Lung (tissue), 12 donors: ENCODE data around the gene RNF167. TPM values are rescaled to one million over a fixed set of nuclear protein-coding genes. Genes with fewer than 3 reads are reported as not detected.

Source experiments
- ATAC-seq: fragments of 200-7000 bp; cut with Tn5 transposase; one replicate; pipeline ENCODE4 v1.9.1; 2020; ENCODE audit warnings: moderate number of reproducible peaks; ENCODE audit not compliant: insufficient read depth, low FRiP score
- DNase-seq, 3 donors: peaks; one replicate each; pipeline ENCODE4 v3.0.0-alpha.2; 2013 to 2017
- H3K27ac ChIP-seq, 2 donors: one replicate each; pipeline ENCODE4 v1.5.1; 2013; ENCODE audit warnings: mild to moderate bottlenecking in 2 of 2, moderate library complexity in 2 of 2, control low read depth in 1 of 2, inconsistent platforms in 1 of 2, low read depth in 1 of 2, low read length in 1 of 2
- H3K27me3 ChIP-seq, 3 donors: one replicate each; pipeline ENCODE4 v1.5.1; 2013; ENCODE audit warnings: low read length in 2 of 3; ENCODE audit not compliant: control insufficient read depth in 3 of 3, insufficient read depth in 3 of 3
- H3K36me3 ChIP-seq, 4 donors: one replicate each; pipeline ENCODE4 v1.5.1; 2013; ENCODE audit warnings: low read length in 4 of 4, mild to moderate bottlenecking in 1 of 4, moderate library complexity in 1 of 4; ENCODE audit not compliant: control insufficient read depth in 4 of 4, insufficient read depth in 4 of 4
- H3K4me1 ChIP-seq, 5 donors: one replicate each; pipeline ENCODE4 v1.5.1; 2013; ENCODE audit warnings: low read length in 5 of 5, mild to moderate bottlenecking in 2 of 5, moderate library complexity in 1 of 5; ENCODE audit not compliant: control insufficient read depth in 5 of 5, insufficient read depth in 5 of 5
- H3K4me3 ChIP-seq: one replicate; pipeline ENCODE4 v1.5.1; 2013; ENCODE audit warnings: mild to moderate bottlenecking, control low read depth, moderate library complexity
- H3K9ac ChIP-seq, 2 donors: one replicate each; pipeline ENCODE4 v1.5.1; 2013; ENCODE audit warnings: low read length in 2 of 2, control low read depth in 1 of 2; ENCODE audit not compliant: insufficient read depth in 1 of 2
- H3K9me3 ChIP-seq, 4 donors: one replicate each; pipeline ENCODE4 v1.5.1; 2013; ENCODE audit warnings: low read length in 3 of 4, mild to moderate bottlenecking in 1 of 4, moderate library complexity in 1 of 4; ENCODE audit not compliant: control insufficient read depth in 4 of 4, insufficient read depth in 3 of 4
- WGBS, 2 donors: extraction: QIAGEN DNeasy Blood & Tissue Kit; methylation state at CpG; one replicate each; pipeline ENCODE4 v1.1.7; 2013; 5-methylcytosine and 5-hydroxymethylcytosine counted together
- polyA plus RNA-seq, 2 donors: library from polyadenylated mRNA; stranded (reverse); fragments of 200-250 nt; gene quantifications; one replicate each; pipeline ENCODE4 v1.2.1, GENCODE V29; 2013
- total RNA-seq, 2 donors: library from RNA; depleted of rRNA in 1 of 2; stranded (reverse); fragments of >200 nt in 1 of 2; gene quantifications; one replicate each; pipeline ENCODE4 v1.2.1, GENCODE V29; 2014 to 2021
- TF ChIP-seq, protein P1 (sequence below): IDR thresholded peaks from 2 replicates; pipeline ENCODE4 v1.5.1; 2012; ENCODE audit warnings: mild to moderate bottlenecking; ENCODE audit errors: control extremely low read depth, extremely low read depth
- donor health status: control.
- donor health status: control.
- donor health status: Bipolar disorder and iron deficiency.
- donor health status: healthy.
- donor health status: DM: yes; HTN: yes; CAD: no.

The RNF167 gene
- total and polyA plus RNA-seq, 4 donors: 30.8 to 142 (median 97.0) TPM

DNA sequence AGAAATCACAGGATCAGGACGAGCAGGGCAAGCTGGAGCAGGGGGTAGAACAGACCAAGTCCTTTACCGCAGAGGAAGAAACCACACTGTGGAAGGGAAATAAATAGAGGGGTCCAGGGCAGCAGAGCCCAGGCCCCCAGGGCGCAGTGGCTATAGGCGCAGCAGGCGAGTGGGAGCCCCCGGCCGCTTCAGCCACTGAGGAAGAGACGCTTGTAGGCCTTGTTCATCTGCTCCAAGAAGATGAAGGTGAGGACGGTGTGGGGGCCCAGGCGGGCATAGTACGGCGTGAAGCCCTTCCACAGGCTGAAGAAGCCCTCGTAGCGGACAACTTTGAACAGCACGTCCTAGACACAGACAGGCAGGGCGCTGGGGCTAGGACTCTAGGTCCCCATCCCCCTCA is 2.5 kb upstream of the RNF167 start:
- no peak overlapping the region for H3K4me3 ChIP-seq
- DNase-seq (no peak), ATAC-seq (no peak)
- no peak overlapping the region for H3K27ac ChIP-seq
- no peaks in the 10 kb centered on the region for H3K9me3 ChIP-seq
- peaks cover 4 to 34% (median 13%) of the 10 kb centered on the region in 5 donors for H3K4me1 ChIP-seq
- H3K9ac ChIP-seq: no peak overlapping the region
- H3K27me3 ChIP-seq: no peaks in the 10 kb centered on the region
- 94 to 96% methylated on average over 16 of the region's 16 CpGs for WGBS, 2 donors
- TF ChIP-seq, protein P1, sequence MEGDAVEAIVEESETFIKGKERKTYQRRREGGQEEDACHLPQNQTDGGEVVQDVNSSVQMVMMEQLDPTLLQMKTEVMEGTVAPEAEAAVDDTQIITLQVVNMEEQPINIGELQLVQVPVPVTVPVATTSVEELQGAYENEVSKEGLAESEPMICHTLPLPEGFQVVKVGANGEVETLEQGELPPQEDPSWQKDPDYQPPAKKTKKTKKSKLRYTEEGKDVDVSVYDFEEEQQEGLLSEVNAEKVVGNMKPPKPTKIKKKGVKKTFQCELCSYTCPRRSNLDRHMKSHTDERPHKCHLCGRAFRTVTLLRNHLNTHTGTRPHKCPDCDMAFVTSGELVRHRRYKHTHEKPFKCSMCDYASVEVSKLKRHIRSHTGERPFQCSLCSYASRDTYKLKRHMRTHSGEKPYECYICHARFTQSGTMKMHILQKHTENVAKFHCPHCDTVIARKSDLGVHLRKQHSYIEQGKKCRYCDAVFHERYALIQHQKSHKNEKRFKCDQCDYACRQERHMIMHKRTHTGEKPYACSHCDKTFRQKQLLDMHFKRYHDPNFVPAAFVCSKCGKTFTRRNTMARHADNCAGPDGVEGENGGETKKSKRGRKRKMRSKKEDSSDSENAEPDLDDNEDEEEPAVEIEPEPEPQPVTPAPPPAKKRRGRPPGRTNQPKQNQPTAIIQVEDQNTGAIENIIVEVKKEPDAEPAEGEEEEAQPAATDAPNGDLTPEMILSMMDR: no peak
- peaks cover under 1 to 16% (median 12%) of the 10 kb centered on the region in 4 donors for H3K36me3 ChIP-seq

DNA sequence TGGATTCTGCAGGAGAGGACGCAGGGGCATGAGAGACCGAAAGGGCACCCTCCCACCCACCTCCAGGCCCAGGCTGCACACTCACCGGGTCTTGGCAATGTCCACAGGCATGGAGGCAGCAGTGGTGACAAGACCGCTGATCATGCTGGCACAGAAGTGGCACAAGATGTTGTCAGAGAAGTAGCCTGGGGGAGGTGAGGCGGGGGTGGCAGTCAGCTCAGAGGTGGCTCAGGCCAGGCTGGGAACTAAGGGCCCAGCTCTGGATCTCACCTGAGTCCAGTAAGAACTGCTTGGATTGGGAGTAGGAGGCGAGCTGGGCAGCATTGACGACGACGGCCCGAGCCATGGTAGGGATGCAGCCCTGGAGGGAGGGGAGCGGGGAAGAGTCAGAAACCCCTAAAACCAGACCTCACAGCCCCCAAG is 2.0 kb upstream of the RNF167 start:
- DNase-seq: no peak
- no peak for ATAC-seq
- H3K4me1 ChIP-seq: peaks cover 4 to 34% (median 13%) of the 10 kb centered on the region in 5 donors

DNA sequence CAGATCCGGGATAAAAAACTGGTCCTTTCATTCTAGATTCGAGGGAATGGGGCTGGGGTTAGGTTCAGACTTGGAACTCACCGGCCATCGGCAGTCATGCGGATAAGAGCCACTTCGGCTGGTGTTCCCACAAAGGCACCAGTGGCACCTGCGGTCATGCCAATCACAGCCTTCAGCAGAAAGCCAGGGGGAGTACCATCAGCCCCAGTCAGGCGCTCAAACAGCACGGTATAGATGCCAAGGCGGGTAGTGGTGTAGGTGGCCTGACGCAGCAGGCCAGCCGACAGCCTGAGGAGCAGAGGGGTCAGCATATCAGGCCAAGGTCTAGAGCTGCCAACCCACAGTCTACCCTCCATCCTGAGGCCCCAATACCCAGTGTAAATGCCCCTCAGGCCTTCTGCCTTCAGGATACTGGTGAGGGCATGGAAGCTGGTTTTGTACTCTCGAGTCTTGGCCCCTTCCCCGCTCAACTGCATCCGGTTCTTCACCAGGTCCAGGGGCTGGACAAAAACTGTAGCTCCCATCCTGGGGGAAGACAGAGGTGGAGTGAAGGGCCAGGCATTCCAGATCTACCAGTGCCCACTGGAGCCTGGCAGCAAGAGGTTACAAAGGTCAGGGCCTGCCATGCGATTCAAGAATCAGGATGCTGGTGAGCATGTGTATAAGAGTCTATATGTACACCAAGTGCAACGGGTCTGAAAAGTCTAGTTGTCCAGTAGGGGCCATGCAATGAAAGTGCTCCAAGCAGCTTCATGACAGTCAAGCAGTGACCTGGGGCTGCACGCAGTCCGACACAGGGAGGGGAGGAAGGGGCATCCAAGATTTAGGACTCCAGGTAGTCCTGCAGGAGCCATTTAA is 1.2 kb upstream of the RNF167 start:
- DNase-seq: no peak
- Histone ChIP-seq H3K4me1 (peaks cover 3 to 33% (median 13%) of the 10 kb centered on the region in 5 donors), H3K27me3 (no peaks in the 10 kb centered on the region), H3K9ac (peak overlapping the region; percentile 65 to 80), H3K4me3 (peak overlapping the region; percentile 77), H3K9me3 (no peaks in the 10 kb centered on the region), H3K27ac (peak overlapping the region; percentile 90 to 94), H3K36me3 (peaks cover 5 to 25% (median 20%) of the 10 kb centered on the region in 4 donors)
- TF ChIP-seq, protein P1: no peak
- ATAC-seq: no peak
- 54 to 68% methylated on average over 19 of the region's 19 CpGs for WGBS, 2 donors

More for the DNA sequence above, 2.0 kb upstream of the RNF167 start:
- H3K36me3 ChIP-seq: peaks cover 5 to 20% (median 16%) of the 10 kb centered on the region in 4 donors
- no peak overlapping the region for H3K9ac ChIP-seq
- TF ChIP-seq, protein P1: no peak
- H3K9me3 ChIP-seq: no peaks in the 10 kb centered on the region
- H3K27me3 ChIP-seq: no peaks in the 10 kb centered on the region
- H3K27ac ChIP-seq: peak overlapping the region in 1 of 2 donors; percentile 47
- H3K4me3 ChIP-seq: no peak overlapping the region
- 92 to 97% methylated on average over 11 of the region's 11 CpGs for WGBS, 2 donors
